GM19455 (cell line): ENCODE measurements around the gene MARS1.
A peak's percentile ranks its signal among the peaks of the same experiment; 100 is the strongest.
"Not testable (repeated sequence)": the region's sequence is repeated elsewhere in the genome, so short reads cannot be mapped to it uniquely, and the experiment has no call there.

Experiments
- ATAC-seq: cut with Tn5 transposase; IDR thresholded peaks from one replicate; pipeline ENCODE4 v1.9.1; 2021; ENCODE audit not compliant: unreplicated experiment

Gene MARS1

GRCh38 chr12:57487597-57488401, at the start of gene MARS1:
Gene MARS1 (plus strand): TSS chr12:57488068. CDS start chr12:57488091, 23 bp downstream.
- ATAC-seq, result peak; percentile 97

- ATAC-seq, result no peak
Observed at GRCh38 chr12:57438400-57438799, 49.5 kb upstream of the MARS1 start.

- no peak for ATAC-seq
Observed at GRCh38 chr12:57439762-57440266, 48.1 kb upstream of the MARS1 start.

- ATAC-seq, result not testable (repeated sequence)
Observed at GRCh38 chr12:57441393-57441792, 46.5 kb upstream of the MARS1 start.

- no peak for ATAC-seq
Observed at GRCh38 chr12:57441846-57442427, 45.9 kb upstream of the MARS1 start.

- not testable (repeated sequence) for ATAC-seq
Observed at GRCh38 chr12:57444337-57444736, 43.5 kb upstream of the MARS1 start.

GRCh38 chr12:57444744-57445143, 43.1 kb upstream of the MARS1 start:
- ATAC-seq, result no peak

- no peak for ATAC-seq
Observed at GRCh38 chr12:57446292-57446960, 41.4 kb upstream of the MARS1 start.

GRCh38 chr12:57448669-57449068, 39.2 kb upstream of the MARS1 start:
- ATAC-seq, result no peak

- ATAC-seq, result no peak
Observed at GRCh38 chr12:57449375-57449774, 38.5 kb upstream of the MARS1 start.

- no peak for ATAC-seq
Observed at GRCh38 chr12:57450057-57450456, 37.8 kb upstream of the MARS1 start.

GRCh38 chr12:57451233-57451778, 36.6 kb upstream of the MARS1 start:
- no peak for ATAC-seq

GRCh38 chr12:57452181-57452936, 35.5 kb upstream of the MARS1 start:
- no peak for ATAC-seq

GRCh38 chr12:57452937-57453509, 34.8 kb upstream of the MARS1 start:
- ATAC-seq, result peak; percentile 58

GRCh38 chr12:57454213-57454565, 33.7 kb upstream of the MARS1 start:
- ATAC-seq, result no peak

- ATAC-seq, result no peak
Observed at GRCh38 chr12:57454566-57455373, 33.1 kb upstream of the MARS1 start, which contains the start of gene INHBE. Gene INHBE (plus strand): TSS chr12:57455307. CDS start chr12:57455537, 230 bp downstream.

GRCh38 chr12:57455374-57456144, 32.3 kb upstream of the MARS1 start:
- no peak for ATAC-seq

- ATAC-seq, result no peak
Observed at GRCh38 chr12:57456145-57456700, 31.6 kb upstream of the MARS1 start.
